ENCODE results near the gene KRTAP16-1. TPM values are rescaled to one million over a fixed set of nuclear protein-coding genes. Genes with fewer than 3 reads are reported as not detected.
A peak's percentile ranks its signal among the peaks of the same experiment; 100 is the strongest.

KRTAP16-1 gene
- total RNA-seq, 2 experiments from 2014 or later, result not detected

- H3K27ac Mint-ChIP-seq, result no peak overlapping the region
- no peak for ATAC-seq
- peaks cover 3% of the 10 kb centered on the region for H3K36me3 Mint-ChIP-seq (ENCODE audit: low read depth)
- ChIA-PET POLR2A (no interaction called here), CTCF (no interaction called here)
- no peak for DNase-seq
- intact Hi-C loops (cut with DNase I, micrococcal nuclease), result no loop called here
- H3K9me3 Mint-ChIP-seq (ENCODE audit: low read depth), result peaks cover 13% of the 10 kb centered on the region
- peaks cover 8% of the 10 kb centered on the region for H3K4me1 Mint-ChIP-seq
- no peak overlapping the region for H3K4me3 Mint-ChIP-seq
- H3K27me3 Mint-ChIP-seq, result no peaks in the 10 kb centered on the region
Observed at GRCh38 chr17:41315814-41316445, 6.8 kb upstream of the KRTAP16-1 start.

- Mint-ChIP-seq H3K4me3 (no peak within 1 kb of the TSS), H3K27ac (no peak within 1 kb of the TSS), H3K9me3 (ENCODE audit: low read depth) (peaks cover 11% of the 10 kb centered on the region), H3K4me1 (peaks cover 14% of the 10 kb centered on the region), H3K36me3 (ENCODE audit: low read depth) (no peaks in the 10 kb centered on the region), H3K27me3 (no peaks in the 10 kb centered on the region)
- ChIA-PET CTCF (interaction anchor here (1.5 kb wide), 1 partner anchor 13 kb away, joined by 4 read pairs; no protein-coding TSS in a partner anchor), POLR2A (no interaction called here)
- intact Hi-C loops (cut with DNase I, micrococcal nuclease), result no loop called here
- ATAC-seq (no peak), DNase-seq (no peak)
Observed at GRCh38 chr17:41315204-41315794, 6.2 kb upstream of the KRTAP16-1 start, which contains the start of gene KRTAP17-1. TSS of gene KRTAP17-1 (minus strand) at chr17:41315710. CDS start at chr17:41315650, 60 bp downstream.

GRCh38 chr17:41311111-41311510 lies 2.0 kb upstream of the KRTAP16-1 start:
- POLR2A ChIA-PET, result no interaction called here
- Mint-ChIP-seq H3K4me3 (no peak overlapping the region), H3K27me3 (no peaks in the 10 kb centered on the region), H3K27ac (peak overlapping the region; percentile 23), H3K4me1 (peaks cover 52% of the 10 kb centered on the region), H3K9me3 (ENCODE audit: low read depth) (no peaks in the 10 kb centered on the region), H3K36me3 (ENCODE audit: low read depth) (no peaks in the 10 kb centered on the region)
- intact Hi-C loops (cut with DNase I, micrococcal nuclease), result no loop called here
- CTCF ChIA-PET, result interaction anchor here (0.7 kb wide), 1 partner anchor 62 kb away, joined by 3 read pairs; no protein-coding TSS in a partner anchor
- no peak for DNase-seq
- no peak for ATAC-seq

- Mint-ChIP-seq H3K4me3 (peak overlapping the region; percentile 47), H3K4me1 (peaks cover 52% of the 10 kb centered on the region), H3K27me3 (no peaks in the 10 kb centered on the region), H3K27ac (peak overlapping the region; percentile 83), H3K9me3 (ENCODE audit: low read depth) (no peaks in the 10 kb centered on the region), H3K36me3 (ENCODE audit: low read depth) (no peaks in the 10 kb centered on the region)
- ATAC-seq, result peak; percentile 80
- CTCF ChIA-PET, result interaction anchor here (0.7 to 2.9 kb wide), 5 partner anchors 14 to 192 kb away, joined by 3 to 24 read pairs (median 3); no protein-coding TSS in a partner anchor
- POLR2A ChIA-PET, result interaction anchor here (1.0 kb wide), 1 partner anchor 14 kb away, joined by 5 read pairs; no protein-coding TSS in a partner anchor
- DNase-seq, result peak; percentile 76
- intact Hi-C loops (cut with DNase I, micrococcal nuclease), result no loop called here
Observed at GRCh38 chr17:41308251-41308917, 725 bp downstream of the KRTAP16-1 start.

- Mint-ChIP-seq H3K4me3 (no peak overlapping the region), H3K9me3 (ENCODE audit: low read depth) (no peaks in the 10 kb centered on the region), H3K4me1 (peaks cover 52% of the 10 kb centered on the region), H3K27ac (peak overlapping the region; percentile 83), H3K27me3 (no peaks in the 10 kb centered on the region), H3K36me3 (ENCODE audit: low read depth) (no peaks in the 10 kb centered on the region)
- intact Hi-C loops (cut with DNase I, micrococcal nuclease), result no loop called here
- no peak for ATAC-seq
- ChIA-PET POLR2A (no interaction called here), CTCF (interaction anchor here (0.5 to 2.9 kb wide), 3 partner anchors 14 to 189 kb away, joined by 3 to 24 read pairs (median 3); no protein-coding TSS in a partner anchor)
- DNase-seq, result no peak
Observed at GRCh38 chr17:41307647-41308046, 1.5 kb downstream of the KRTAP16-1 start.

GRCh38 chr17:41304091-41304490 lies 5.0 kb downstream of the KRTAP16-1 start:
- ChIA-PET CTCF (no interaction called here), POLR2A (no interaction called here)
- peaks cover 33% of the 10 kb centered on the region for H3K4me1 Mint-ChIP-seq
- no peaks in the 10 kb centered on the region for H3K9me3 Mint-ChIP-seq (ENCODE audit: low read depth)
- ATAC-seq (no peak), DNase-seq (no peak)
- no peak overlapping the region for H3K4me3 Mint-ChIP-seq
- no peaks in the 10 kb centered on the region for H3K36me3 Mint-ChIP-seq (ENCODE audit: low read depth)
- intact Hi-C loops (cut with DNase I, micrococcal nuclease), result no loop called here
- no peaks in the 10 kb centered on the region for H3K27me3 Mint-ChIP-seq
- H3K27ac Mint-ChIP-seq, result no peak overlapping the region

GRCh38 chr17:41302981-41303380 lies 6.1 kb downstream of the KRTAP16-1 start:
- CTCF ChIA-PET, result no interaction called here

GRCh38 chr17:41301916-41302901 lies 6.9 kb downstream of the KRTAP16-1 start, which contains the start of gene KRTAP29-1:
TSS of gene KRTAP29-1 (minus strand) at chr17:41302851. CDS start at chr17:41302851, 0 bp downstream.
- Mint-ChIP-seq H3K4me3 (no peak within 1 kb of the TSS), H3K27me3 (no peaks in the 10 kb centered on the region), H3K36me3 (ENCODE audit: low read depth) (no peaks in the 10 kb centered on the region), H3K4me1 (peaks cover 14% of the 10 kb centered on the region), H3K9me3 (ENCODE audit: low read depth) (no peaks in the 10 kb centered on the region), H3K27ac (no peak within 1 kb of the TSS)
- DNase-seq (no peak), ATAC-seq (no peak)
- intact Hi-C loops (cut with DNase I, micrococcal nuclease), result no loop called here
- CTCF ChIA-PET, result interaction anchor here (0.6 kb wide), 1 partner anchor 11 kb away, joined by 3 read pairs; no protein-coding TSS in a partner anchor
- POLR2A ChIA-PET, result no interaction called here

More at GRCh38 chr17:41302981-41303380, 6.1 kb downstream of the KRTAP16-1 start:
- intact Hi-C loops (cut with DNase I, micrococcal nuclease), result no loop called here
- POLR2A ChIA-PET, result no interaction called here
- Mint-ChIP-seq H3K4me3 (no peak overlapping the region), H3K27me3 (no peaks in the 10 kb centered on the region), H3K36me3 (ENCODE audit: low read depth) (no peaks in the 10 kb centered on the region), H3K4me1 (peaks cover 22% of the 10 kb centered on the region), H3K9me3 (ENCODE audit: low read depth) (no peaks in the 10 kb centered on the region), H3K27ac (no peak overlapping the region)
- ATAC-seq (no peak), DNase-seq (no peak)

GRCh38 chr17:41301204-41301790 lies 7.8 kb downstream of the KRTAP16-1 start:
- ATAC-seq (no peak), DNase-seq (no peak)
- POLR2A ChIA-PET, result no interaction called here
- intact Hi-C loops (cut with DNase I, micrococcal nuclease), result no loop called here
- H3K27ac Mint-ChIP-seq, result no peak overlapping the region
- H3K4me3 Mint-ChIP-seq, result no peak overlapping the region
- CTCF ChIA-PET, result no interaction called here
- peaks cover 5% of the 10 kb centered on the region for H3K4me1 Mint-ChIP-seq
- H3K9me3 Mint-ChIP-seq (ENCODE audit: low read depth), result no peaks in the 10 kb centered on the region
- H3K27me3 Mint-ChIP-seq, result no peaks in the 10 kb centered on the region
- H3K36me3 Mint-ChIP-seq (ENCODE audit: low read depth), result no peaks in the 10 kb centered on the region

- intact Hi-C loops (cut with DNase I, micrococcal nuclease), result no loop called here
- no peaks in the 10 kb centered on the region for H3K27me3 Mint-ChIP-seq
- ChIA-PET CTCF (no interaction called here), POLR2A (no interaction called here)
- H3K36me3 Mint-ChIP-seq (ENCODE audit: low read depth), result no peaks in the 10 kb centered on the region
- no peak overlapping the region for H3K4me3 Mint-ChIP-seq
- DNase-seq (no peak), ATAC-seq (no peak)
- H3K27ac Mint-ChIP-seq, result no peak overlapping the region
- H3K9me3 Mint-ChIP-seq (ENCODE audit: low read depth), result no peaks in the 10 kb centered on the region
- peaks cover 5% of the 10 kb centered on the region for H3K4me1 Mint-ChIP-seq
Observed at GRCh38 chr17:41298458-41299135, 10.5 kb downstream of the KRTAP16-1 start.
